T47D (cell line): ENCODE measurements around the gene TNRC6C.

Source experiments
- DNase-seq, 2 experiments: peaks; one replicate each; pipeline versions ENCODE4 v3.0.0 to v3.0.0-alpha.2; 2011 to 2012; ENCODE audit warnings: low read depth in 1 of 2, low spot score in 1 of 2
- JUND ChIP-seq: IDR thresholded peaks from 2 replicates; pipeline ENCODE4 v1.6.1; 2012; ENCODE audit warnings: low read depth
- in situ Hi-C: cut with HindIII; loops from 2 replicates; pipeline ENCODE4 v1.10.0; 2016; ENCODE audit warnings: low sequenced_read_pairs, low pct_unique_long_range_greater_than_20kb

The TNRC6C gene

DNA sequence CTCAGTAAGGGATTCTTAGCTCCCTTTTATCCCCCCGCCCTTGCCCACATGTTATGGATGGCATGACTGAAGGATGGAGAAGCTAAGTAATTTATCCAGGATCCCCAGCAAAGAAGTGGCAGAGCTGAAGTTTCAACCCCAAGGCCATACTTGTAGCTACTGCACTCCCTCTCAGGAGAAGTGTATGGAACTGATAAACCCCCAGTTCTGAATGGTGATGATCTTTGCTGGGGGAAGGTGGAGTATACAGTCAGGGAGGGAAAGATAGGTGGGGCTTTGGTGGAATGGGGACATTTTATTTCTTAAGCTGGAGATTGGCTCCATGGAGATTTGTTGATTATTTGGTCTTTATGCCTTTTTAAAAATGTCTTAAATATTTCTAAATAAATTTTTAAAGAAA lies 58.3 kb downstream of the TNRC6C start:
- in situ Hi-C loops, result loop anchor here (25.0 kb wide), 1 partner anchor 480 kb away; no protein-coding TSS in a partner anchor
- no peak for TF ChIP-seq JUND

GRCh38 chr17:78019367-78019975 lies 61.0 kb downstream of the TNRC6C start:
- no peak for TF ChIP-seq JUND
- in situ Hi-C loops, result loop anchor here (25.0 kb wide), 1 partner anchor 482 kb away; no protein-coding TSS in a partner anchor
- DNase-seq, result peak in 1 of 2 experiments; percentile 65

More for the DNA sequence above, 58.3 kb downstream of the TNRC6C start:
- no peak for DNase-seq

DNA sequence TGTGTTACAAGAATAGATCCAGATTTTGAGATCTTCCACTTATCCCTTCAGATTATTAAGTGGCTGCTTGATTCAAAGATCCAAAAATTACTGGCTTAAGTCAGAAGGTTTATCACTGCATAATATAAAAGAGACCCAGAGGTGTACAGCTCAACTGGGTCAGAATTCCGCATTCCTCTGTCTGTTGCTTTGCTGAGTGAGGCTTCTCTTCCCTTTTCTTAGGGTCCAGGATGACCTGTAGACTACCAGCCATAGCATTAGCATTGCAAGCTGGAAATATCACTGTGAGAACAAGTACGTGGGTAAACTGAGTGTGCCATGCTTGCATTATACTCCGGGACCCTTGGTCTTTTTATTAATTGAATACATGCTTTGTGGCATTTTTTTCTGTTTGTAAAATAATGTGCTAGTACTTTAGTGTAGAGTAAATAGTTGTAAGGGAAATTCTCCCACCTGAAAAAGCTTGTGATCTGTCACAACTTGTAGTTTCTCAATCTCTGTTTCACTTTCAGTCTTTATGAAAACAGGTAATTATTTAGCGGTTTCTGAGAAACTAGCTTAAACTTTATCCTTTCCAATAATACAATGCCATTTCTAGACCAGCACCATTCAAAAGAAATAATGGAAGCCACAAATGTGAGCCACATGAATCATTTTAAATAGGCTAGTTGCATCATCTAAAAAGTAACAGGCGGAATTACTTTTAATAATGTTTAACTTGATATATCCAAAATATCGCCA lies 61.6 kb downstream of the TNRC6C start:
- no peak for DNase-seq
- in situ Hi-C loops, result loop anchor here (25.0 kb wide), 1 partner anchor 483 kb away; no protein-coding TSS in a partner anchor

DNA sequence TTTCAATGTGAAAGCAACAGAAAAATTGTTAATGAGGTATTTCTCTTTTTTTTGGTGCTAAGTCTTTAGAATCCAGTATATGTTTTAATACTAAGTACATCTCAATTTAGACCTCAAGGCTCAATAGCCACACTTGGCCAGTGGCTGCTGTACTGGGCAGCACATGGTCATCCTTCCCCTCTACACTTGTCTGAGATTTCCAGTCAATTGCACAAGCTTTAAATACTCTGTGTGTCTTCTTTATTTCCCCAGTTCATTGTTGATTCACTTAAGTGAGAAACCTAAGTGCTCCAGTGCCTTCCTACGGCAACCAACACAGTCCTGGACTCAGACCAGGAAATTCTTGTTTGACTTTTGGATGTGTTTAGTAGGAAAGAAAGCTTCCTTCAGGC lies 62.2 kb downstream of the TNRC6C start:
- DNase-seq, result peak in 1 of 2 experiments; percentile 28
- in situ Hi-C loops, result loop anchor here (25.0 kb wide), 1 partner anchor 483 kb away; no protein-coding TSS in a partner anchor

More for the DNA sequence above, 61.6 kb downstream of the TNRC6C start:
- TF ChIP-seq JUND, result no peak

DNA sequence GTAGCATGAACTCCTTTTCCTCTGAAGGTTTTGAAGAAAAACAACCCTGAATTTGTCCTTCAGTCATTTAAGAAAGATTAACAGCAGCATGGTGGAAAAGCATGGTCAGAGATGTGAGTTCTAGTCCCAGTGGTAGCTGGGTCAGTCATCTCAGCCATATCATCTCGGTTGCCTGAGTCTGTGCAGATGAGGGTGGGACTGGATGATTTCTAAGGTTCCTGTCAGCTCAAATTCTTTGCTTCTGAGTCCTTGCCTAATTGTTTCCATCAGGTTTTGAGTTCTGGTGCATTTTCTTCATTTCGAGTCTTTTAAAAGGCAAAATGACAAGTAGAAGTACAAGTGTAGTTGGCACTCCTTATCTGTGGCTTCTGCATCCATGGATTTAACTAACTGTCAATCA lies 63.9 kb downstream of the TNRC6C start:
- no peak for DNase-seq
- no peak for TF ChIP-seq JUND
- in situ Hi-C loops, result loop anchor here (25.0 kb wide), 1 partner anchor 485 kb away; no protein-coding TSS in a partner anchor

More for the DNA sequence above, 62.2 kb downstream of the TNRC6C start:
- no peak for TF ChIP-seq JUND

GRCh38 chr17:78023042-78023441 lies 64.5 kb downstream of the TNRC6C start:
- no peak for TF ChIP-seq JUND
- no peak for DNase-seq
- in situ Hi-C loops, result loop anchor here (25.0 kb wide), 1 partner anchor 486 kb away; no protein-coding TSS in a partner anchor

DNA sequence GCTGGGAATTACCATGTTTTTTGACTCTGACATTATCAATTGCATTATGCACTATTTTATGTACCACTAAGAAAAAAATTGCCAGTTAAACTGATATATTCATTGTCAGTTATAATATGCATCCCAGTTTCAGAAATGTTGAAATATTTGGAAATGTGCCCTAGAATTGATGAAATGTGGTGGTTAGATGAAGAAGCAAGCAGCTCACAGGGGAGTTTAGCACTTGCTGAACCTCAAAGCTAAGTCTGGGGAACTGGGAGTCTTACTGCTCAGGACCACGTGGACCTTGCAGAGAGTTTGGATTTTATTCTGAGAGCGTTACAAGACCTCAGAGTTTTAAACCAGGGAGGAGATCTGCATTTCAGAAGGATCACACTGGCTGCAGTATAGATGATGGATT lies 67.9 kb downstream of the TNRC6C start:
- in situ Hi-C loops, result no loop called here
- TF ChIP-seq JUND, result no peak

GRCh38 chr17:78027121-78027520 lies 68.6 kb downstream of the TNRC6C start:
- no peak for DNase-seq
- in situ Hi-C loops, result no loop called here
- TF ChIP-seq JUND, result no peak

More for the DNA sequence above, 67.9 kb downstream of the TNRC6C start:
- no peak for DNase-seq

DNA sequence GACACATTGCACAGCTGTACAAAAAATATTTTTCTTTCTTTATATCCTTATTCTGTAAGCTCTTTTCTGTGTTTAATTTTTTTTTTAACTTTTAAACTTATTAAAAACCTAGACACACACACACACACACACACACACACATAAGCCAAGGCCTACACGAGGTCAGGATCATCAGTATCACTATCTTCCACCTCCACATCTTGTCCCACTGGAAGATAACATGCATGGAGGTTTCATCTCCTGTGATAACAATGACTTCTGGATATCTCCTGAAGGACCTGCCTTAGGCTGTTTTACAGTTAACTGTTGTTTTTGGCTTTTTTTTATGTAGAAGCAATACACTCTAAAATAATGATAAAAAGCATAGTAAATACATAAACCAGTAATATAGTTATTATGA lies 71.2 kb downstream of the TNRC6C start:
- in situ Hi-C loops, result no loop called here
- no peak for TF ChIP-seq JUND
- DNase-seq, result no peak

DNA sequence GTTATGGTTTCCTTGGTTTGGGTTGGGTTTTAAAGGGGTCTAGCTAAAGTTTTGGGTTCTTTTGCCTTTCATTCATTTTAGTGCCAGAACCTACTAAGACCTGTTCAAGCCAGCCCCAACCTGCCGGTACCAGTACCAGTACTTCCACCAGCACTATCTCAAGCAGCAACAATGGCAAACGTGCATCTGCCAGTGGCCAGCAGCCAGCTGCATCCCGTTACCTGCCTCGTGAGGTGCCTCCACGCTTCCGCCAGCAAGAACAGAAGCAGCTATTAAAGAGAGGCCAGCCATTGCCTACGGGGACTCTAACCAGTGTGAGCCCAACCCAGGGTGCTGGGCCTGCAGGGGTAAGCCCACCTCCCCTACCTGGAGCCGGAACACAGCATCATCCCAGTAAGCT lies 72.9 kb downstream of the TNRC6C start:
- TF ChIP-seq JUND, result no peak
- DNase-seq, result no peak
- in situ Hi-C loops, result no loop called here

DNA sequence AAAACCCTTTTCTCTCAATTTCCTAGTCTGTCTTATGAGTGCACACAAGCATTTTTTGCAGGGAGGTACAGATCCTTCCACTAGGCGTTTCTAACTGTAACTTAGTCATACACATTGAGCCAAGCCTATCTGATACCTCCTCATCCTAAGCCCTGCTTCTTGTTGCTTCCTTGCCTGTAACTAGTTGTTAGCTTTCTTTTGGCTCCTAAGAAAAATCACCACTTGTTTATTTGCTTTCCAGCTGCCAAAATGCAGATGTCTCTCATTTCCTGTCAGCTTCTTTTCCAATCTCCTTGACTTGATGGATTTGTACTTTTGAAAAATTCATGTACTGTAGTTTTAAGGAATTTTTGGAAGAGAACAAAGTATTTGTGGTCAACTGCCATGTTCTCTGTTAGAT lies 73.7 kb downstream of the TNRC6C start:
- no peak for DNase-seq
- TF ChIP-seq JUND, result no peak
- in situ Hi-C loops, result no loop called here

DNA sequence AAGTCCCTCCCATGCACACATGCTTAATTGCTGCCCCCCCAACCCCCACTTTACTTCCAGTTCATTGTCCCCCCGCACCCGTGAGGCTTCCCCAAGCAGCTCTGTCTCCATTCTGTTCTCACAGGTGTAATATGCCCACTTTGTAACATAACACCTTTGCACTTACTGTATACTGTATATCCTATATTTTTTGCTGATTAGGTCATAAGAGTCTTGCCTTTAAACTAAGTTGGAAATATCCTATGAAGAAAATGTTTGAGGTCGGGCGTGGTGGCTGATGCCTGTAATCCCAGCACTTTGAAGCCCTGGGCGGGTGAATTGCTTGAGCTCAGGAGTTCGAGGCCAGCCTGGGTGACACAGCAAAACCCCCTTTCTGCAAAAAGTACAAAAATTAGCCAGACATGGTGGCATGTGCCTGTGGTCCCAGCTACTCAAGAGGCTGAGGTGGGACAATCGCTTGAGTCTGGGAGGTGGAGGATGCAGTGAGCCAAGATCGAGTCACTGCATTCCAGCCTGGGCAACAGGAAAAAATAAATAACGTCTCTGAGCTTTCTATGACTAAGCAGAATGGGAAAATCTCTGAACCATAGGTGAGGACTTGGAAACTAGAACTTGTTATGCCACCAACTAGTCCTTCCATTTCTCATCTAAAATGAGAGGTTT lies 76.1 kb downstream of the TNRC6C start:
- DNase-seq, result no peak
- no peak for TF ChIP-seq JUND
- in situ Hi-C loops, result no loop called here

DNA sequence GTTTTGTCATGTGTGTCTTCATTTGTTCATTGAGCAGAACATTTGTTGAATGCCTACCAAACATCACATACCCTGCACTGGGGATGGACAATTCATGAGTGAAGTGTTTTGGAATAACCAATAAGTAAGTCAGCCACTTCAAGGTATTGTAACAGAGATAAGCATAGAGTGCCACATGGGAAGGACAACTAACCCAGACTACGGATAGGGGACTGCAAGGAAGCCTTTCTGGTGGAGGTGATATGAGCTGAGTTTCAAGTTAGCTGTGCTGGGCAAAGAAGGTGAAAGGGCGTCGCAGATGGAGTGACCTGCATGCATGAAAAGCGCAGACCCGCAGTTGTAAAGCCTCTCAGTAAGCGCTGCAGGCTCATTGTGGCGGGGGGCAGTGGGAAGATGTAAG lies 78.8 kb downstream of the TNRC6C start:
- in situ Hi-C loops, result no loop called here
- no peak for DNase-seq
- no peak for TF ChIP-seq JUND
